Measurements from ENCODE around the gene OLFM1. TPM values are rescaled to one million over a fixed set of nuclear protein-coding genes. Genes with fewer than 3 reads are reported as not detected.

OLFM1 gene
- total and polyA plus RNA-seq, 4 donors: 2.0 to 5.9 (median 4.4) TPM

DNA sequence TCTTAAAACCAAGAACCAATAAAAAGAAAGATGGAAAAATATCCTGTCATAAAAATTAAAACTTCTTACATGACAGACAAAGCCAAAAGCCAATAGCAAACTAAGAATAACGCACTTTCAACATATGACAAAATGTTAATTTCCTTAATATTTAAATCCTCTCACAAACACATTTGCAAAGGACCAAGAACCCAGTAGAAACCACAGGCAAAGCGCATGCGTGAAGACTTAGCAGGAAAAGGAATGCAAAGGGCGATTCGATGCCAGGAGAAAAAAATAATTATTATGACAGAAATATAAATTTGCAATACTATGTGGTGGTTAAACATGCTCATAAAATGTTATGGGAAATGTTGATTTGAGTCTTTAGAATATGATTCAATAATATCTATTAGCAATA, 39.9 kb upstream of the OLFM1 start:
- H3K36me3 ChIP-seq (ENCODE audit: control insufficient read depth in 4 of 4, insufficient read depth in 3 of 4, low read depth in 1 of 4, low read length in 3 of 4): no peaks in the 10 kb centered on the region
- no peak overlapping the region for H3K9ac ChIP-seq (ENCODE audit: low read depth in 1 of 2, low read length in 2 of 2)
- WGBS: 84% methylated on average over 5 of the region's 5 CpGs
- no peak overlapping the region for H3K4me3 ChIP-seq (ENCODE audit: low read depth in 1 of 3, low read length in 3 of 3)
- DNase-seq (ENCODE audit: low spot score): no peak
- no peaks in the 10 kb centered on the region for H3K4me1 ChIP-seq (ENCODE audit: control insufficient read depth in 4 of 4, insufficient read depth in 4 of 4, low read length in 3 of 4)
- H3K9me3 ChIP-seq (ENCODE audit: control insufficient read depth in 4 of 4, low read length in 3 of 4): no peaks in the 10 kb centered on the region
- no peaks in the 10 kb centered on the region for H3K27me3 ChIP-seq (ENCODE audit: control insufficient read depth in 4 of 4, insufficient read depth in 4 of 4, low read length in 3 of 4)
- H3K27ac ChIP-seq (ENCODE audit: low read depth in 1 of 2, low read length in 2 of 2): no peak overlapping the region
- TF ChIP-seq SP1 (IDR thresholded peaks at IDR 0.05) (no peak), FOXA2 (IDR thresholded peaks at IDR 0.05) (no peak)

DNA sequence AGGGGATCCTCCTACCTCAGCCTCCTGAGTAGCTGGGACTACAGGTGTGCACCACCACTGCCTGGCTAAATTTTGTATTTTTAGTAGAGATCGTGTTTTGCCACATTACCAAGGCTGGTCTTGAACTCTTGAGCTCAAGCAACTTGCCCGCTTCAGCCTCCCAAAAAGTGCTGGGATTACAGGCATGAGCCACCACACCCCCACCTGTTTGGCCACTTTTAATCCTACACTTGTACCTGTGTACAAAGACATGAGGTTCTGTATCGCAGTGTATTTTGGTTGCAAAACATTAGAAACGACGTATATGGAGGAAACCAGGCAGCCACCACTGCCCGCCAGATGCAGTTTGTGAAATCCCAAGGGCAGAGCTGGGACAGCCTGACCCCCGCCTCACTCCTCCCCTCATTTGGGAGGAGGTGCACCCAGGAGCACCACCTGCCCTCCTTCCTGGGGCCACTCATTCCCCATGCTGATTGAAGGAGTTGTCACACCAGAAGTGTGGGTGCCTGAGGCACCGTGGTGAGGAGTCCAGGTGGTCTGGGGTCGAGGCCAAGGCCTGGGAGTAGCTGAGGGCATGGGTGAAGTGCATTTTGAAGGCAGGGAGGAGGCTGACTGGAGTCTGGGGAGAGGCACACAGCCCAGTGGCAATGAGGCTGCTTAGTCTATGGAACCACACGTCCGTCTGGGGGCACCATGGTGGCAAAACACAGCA, 39.3 kb upstream of the OLFM1 start:
- Histone ChIP-seq H3K4me1 (ENCODE audit: control insufficient read depth in 4 of 4, insufficient read depth in 4 of 4, low read length in 3 of 4) (no peaks in the 10 kb centered on the region), H3K27me3 (ENCODE audit: control insufficient read depth in 4 of 4, insufficient read depth in 4 of 4, low read length in 3 of 4) (no peaks in the 10 kb centered on the region), H3K27ac (ENCODE audit: low read depth in 1 of 2, low read length in 2 of 2) (no peak overlapping the region), H3K9me3 (ENCODE audit: control insufficient read depth in 4 of 4, low read length in 3 of 4) (no peaks in the 10 kb centered on the region), H3K4me3 (ENCODE audit: low read depth in 1 of 3, low read length in 3 of 3) (no peak overlapping the region), H3K9ac (ENCODE audit: low read depth in 1 of 2, low read length in 2 of 2) (no peak overlapping the region), H3K36me3 (ENCODE audit: control insufficient read depth in 4 of 4, insufficient read depth in 3 of 4, low read depth in 1 of 4, low read length in 3 of 4) (no peaks in the 10 kb centered on the region)
- TF ChIP-seq NR2F2 (IDR thresholded peaks at IDR 0.05): no peak
- TF ChIP-seq, protein P1, sequence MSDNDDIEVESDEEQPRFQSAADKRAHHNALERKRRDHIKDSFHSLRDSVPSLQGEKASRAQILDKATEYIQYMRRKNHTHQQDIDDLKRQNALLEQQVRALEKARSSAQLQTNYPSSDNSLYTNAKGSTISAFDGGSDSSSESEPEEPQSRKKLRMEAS (IDR thresholded peaks at IDR 0.05): no peak
- no peak for TF ChIP-seq GABPA (IDR thresholded peaks at IDR 0.05 in 1 of 2, conservative IDR thresholded peaks at IDR 0.05 in 1 of 2)
- no peak for TF ChIP-seq FOXA2 (IDR thresholded peaks at IDR 0.05)
- TF ChIP-seq TAF1 (conservative IDR thresholded peaks at IDR 0.05): no peak
- TF ChIP-seq, protein P2, sequence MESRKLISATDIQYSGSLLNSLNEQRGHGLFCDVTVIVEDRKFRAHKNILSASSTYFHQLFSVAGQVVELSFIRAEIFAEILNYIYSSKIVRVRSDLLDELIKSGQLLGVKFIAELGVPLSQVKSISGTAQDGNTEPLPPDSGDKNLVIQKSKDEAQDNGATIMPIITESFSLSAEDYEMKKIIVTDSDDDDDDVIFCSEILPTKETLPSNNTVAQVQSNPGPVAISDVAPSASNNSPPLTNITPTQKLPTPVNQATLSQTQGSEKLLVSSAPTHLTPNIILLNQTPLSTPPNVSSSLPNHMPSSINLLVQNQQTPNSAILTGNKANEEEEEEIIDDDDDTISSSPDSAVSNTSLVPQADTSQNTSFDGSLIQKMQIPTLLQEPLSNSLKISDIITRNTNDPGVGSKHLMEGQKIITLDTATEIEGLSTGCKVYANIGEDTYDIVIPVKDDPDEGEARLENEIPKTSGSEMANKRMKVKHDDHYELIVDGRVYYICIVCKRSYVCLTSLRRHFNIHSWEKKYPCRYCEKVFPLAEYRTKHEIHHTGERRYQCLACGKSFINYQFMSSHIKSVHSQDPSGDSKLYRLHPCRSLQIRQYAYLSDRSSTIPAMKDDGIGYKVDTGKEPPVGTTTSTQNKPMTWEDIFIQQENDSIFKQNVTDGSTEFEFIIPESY (IDR thresholded peaks at IDR 0.05): no peak
- TF ChIP-seq EGR1 (IDR thresholded peaks at IDR 0.05; ENCODE audit: low read depth in 2 of 2): no peak
- no peak for TF ChIP-seq RAD21 (IDR thresholded peaks at IDR 0.05)
- no peak for TF ChIP-seq RXRA (IDR thresholded peaks at IDR 0.05)
- TF ChIP-seq, protein P3, sequence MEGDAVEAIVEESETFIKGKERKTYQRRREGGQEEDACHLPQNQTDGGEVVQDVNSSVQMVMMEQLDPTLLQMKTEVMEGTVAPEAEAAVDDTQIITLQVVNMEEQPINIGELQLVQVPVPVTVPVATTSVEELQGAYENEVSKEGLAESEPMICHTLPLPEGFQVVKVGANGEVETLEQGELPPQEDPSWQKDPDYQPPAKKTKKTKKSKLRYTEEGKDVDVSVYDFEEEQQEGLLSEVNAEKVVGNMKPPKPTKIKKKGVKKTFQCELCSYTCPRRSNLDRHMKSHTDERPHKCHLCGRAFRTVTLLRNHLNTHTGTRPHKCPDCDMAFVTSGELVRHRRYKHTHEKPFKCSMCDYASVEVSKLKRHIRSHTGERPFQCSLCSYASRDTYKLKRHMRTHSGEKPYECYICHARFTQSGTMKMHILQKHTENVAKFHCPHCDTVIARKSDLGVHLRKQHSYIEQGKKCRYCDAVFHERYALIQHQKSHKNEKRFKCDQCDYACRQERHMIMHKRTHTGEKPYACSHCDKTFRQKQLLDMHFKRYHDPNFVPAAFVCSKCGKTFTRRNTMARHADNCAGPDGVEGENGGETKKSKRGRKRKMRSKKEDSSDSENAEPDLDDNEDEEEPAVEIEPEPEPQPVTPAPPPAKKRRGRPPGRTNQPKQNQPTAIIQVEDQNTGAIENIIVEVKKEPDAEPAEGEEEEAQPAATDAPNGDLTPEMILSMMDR (IDR thresholded peaks at IDR 0.05; ENCODE audit: low read depth, low read length, missing input control): no peak
- no peak for TF ChIP-seq SP1 (IDR thresholded peaks at IDR 0.05)
- 74% methylated on average over 11 of the region's 11 CpGs for WGBS
- no peak for DNase-seq (ENCODE audit: low spot score)

DNA sequence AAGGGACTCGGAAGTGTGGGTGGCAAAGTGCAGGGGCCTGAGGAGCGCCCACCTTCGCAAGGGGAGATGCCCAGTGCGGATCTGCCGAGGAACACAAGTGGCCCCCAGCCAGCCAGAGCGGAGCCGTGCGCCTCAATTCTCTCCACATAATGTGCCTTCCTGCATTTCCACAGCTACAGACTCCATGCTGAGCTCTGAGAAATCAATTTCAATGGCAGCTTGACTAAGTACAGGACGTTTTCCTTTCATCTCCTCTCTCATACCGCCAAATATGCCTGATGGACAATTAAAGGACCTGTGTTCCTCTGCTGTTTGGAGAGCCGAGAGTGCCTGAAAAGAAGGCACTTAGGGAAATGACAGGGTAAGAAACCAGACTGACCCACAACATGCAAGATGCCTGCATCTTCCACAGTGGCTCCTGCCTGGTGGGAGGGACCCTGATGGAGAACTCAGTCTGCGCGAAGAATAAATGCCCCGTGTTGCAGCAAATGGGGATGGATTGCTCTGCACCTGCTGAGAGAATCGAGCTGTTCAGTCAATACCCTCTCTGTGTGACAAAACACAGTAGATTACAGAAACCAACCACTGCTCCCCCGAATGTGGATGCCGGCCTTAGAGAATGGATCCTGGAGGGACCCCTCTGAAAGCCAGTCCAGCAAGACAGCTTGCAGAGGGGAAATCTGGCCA, 38.6 kb upstream of the OLFM1 start:
- Histone ChIP-seq H3K9me3 (ENCODE audit: control insufficient read depth in 4 of 4, low read length in 3 of 4) (peaks cover 0 to 4% (median 1%) of the 10 kb centered on the region in 4 donors), H3K4me3 (ENCODE audit: low read depth in 1 of 3, low read length in 3 of 3) (no peak overlapping the region), H3K4me1 (ENCODE audit: control insufficient read depth in 4 of 4, insufficient read depth in 4 of 4, low read length in 3 of 4) (no peaks in the 10 kb centered on the region), H3K36me3 (ENCODE audit: control insufficient read depth in 4 of 4, insufficient read depth in 3 of 4, low read depth in 1 of 4, low read length in 3 of 4) (no peaks in the 10 kb centered on the region), H3K9ac (ENCODE audit: low read depth in 1 of 2, low read length in 2 of 2) (no peak overlapping the region), H3K27me3 (ENCODE audit: control insufficient read depth in 4 of 4, insufficient read depth in 4 of 4, low read length in 3 of 4) (no peaks in the 10 kb centered on the region), H3K27ac (ENCODE audit: low read depth in 1 of 2, low read length in 2 of 2) (no peak overlapping the region)
- TF ChIP-seq, protein P1 (IDR thresholded peaks at IDR 0.05): no peak
- TF ChIP-seq, protein P4, sequence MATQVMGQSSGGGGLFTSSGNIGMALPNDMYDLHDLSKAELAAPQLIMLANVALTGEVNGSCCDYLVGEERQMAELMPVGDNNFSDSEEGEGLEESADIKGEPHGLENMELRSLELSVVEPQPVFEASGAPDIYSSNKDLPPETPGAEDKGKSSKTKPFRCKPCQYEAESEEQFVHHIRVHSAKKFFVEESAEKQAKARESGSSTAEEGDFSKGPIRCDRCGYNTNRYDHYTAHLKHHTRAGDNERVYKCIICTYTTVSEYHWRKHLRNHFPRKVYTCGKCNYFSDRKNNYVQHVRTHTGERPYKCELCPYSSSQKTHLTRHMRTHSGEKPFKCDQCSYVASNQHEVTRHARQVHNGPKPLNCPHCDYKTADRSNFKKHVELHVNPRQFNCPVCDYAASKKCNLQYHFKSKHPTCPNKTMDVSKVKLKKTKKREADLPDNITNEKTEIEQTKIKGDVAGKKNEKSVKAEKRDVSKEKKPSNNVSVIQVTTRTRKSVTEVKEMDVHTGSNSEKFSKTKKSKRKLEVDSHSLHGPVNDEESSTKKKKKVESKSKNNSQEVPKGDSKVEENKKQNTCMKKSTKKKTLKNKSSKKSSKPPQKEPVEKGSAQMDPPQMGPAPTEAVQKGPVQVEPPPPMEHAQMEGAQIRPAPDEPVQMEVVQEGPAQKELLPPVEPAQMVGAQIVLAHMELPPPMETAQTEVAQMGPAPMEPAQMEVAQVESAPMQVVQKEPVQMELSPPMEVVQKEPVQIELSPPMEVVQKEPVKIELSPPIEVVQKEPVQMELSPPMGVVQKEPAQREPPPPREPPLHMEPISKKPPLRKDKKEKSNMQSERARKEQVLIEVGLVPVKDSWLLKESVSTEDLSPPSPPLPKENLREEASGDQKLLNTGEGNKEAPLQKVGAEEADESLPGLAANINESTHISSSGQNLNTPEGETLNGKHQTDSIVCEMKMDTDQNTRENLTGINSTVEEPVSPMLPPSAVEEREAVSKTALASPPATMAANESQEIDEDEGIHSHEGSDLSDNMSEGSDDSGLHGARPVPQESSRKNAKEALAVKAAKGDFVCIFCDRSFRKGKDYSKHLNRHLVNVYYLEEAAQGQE (IDR thresholded peaks at IDR 0.05): no peak
- TF ChIP-seq HNF4A (conservative IDR thresholded peaks at IDR 0.05) (no peak), SP1 (IDR thresholded peaks at IDR 0.05) (no peak), FOXA1 (IDR thresholded peaks at IDR 0.05) (no peak), GABPA (IDR thresholded peaks at IDR 0.05 in 1 of 2, conservative IDR thresholded peaks at IDR 0.05 in 1 of 2) (no peak), YY1 (IDR thresholded peaks at IDR 0.05) (no peak), FOXA2 (IDR thresholded peaks at IDR 0.05) (no peak), TAF1 (conservative IDR thresholded peaks at IDR 0.05) (no peak), EGR1 (IDR thresholded peaks at IDR 0.05; ENCODE audit: low read depth in 2 of 2) (no peak)
- TF ChIP-seq, protein P2 (IDR thresholded peaks at IDR 0.05): no peak
- no peak for DNase-seq (ENCODE audit: low spot score)
- WGBS: 73% methylated on average over 17 of the region's 17 CpGs

All from liver (tissue), 9 donors.